ENCODE data around the gene ZMPSTE24. TPM values are rescaled to one million over a fixed set of nuclear protein-coding genes. Genes with fewer than 3 reads are reported as not detected.
"Not testable (repeated sequence)": the region's sequence is repeated elsewhere in the genome, so short reads cannot be mapped to it uniquely, and the experiment has no call there.

ZMPSTE24 gene
- total RNA-seq, 1 donor, result 110 TPM

GRCh38 chr1:40332695-40333094 lies 74.7 kb downstream of the ZMPSTE24 start:
- no peak overlapping the region for H3K4me3 ChIP-seq (ENCODE audit: low read depth, low read length)
- DNase-seq (ENCODE audit: low read depth), result no peak
- TF ChIP-seq, protein P1, sequence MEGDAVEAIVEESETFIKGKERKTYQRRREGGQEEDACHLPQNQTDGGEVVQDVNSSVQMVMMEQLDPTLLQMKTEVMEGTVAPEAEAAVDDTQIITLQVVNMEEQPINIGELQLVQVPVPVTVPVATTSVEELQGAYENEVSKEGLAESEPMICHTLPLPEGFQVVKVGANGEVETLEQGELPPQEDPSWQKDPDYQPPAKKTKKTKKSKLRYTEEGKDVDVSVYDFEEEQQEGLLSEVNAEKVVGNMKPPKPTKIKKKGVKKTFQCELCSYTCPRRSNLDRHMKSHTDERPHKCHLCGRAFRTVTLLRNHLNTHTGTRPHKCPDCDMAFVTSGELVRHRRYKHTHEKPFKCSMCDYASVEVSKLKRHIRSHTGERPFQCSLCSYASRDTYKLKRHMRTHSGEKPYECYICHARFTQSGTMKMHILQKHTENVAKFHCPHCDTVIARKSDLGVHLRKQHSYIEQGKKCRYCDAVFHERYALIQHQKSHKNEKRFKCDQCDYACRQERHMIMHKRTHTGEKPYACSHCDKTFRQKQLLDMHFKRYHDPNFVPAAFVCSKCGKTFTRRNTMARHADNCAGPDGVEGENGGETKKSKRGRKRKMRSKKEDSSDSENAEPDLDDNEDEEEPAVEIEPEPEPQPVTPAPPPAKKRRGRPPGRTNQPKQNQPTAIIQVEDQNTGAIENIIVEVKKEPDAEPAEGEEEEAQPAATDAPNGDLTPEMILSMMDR (IDR thresholded peaks at IDR 0.05; ENCODE audit: insufficient read depth, low read depth, low read length), result no peak

DNA sequence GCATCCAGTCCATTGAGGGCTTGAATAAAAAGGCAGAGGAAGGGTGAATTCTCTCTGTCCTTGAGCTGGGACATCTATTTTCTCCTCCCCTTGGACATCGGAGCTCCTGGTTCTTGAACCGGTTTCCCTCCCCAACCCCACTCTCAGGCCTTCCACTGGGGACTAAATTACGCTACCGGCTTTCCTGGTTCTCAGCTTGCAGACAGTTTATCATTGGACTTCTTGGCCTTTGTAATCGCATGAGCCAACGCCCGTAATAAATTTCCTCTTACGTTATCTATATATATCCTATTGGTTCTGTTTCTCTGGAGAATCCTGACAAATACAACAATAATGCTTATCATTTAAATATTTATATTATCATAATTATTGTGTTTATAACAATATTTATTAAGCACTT lies 79.4 kb downstream of the ZMPSTE24 start:
- H3K4me3 ChIP-seq (ENCODE audit: low read depth, low read length), result no peak overlapping the region
- TF ChIP-seq, protein P1 (IDR thresholded peaks at IDR 0.05; ENCODE audit: insufficient read depth, low read depth, low read length), result no peak
- DNase-seq (ENCODE audit: low read depth), result no peak

GRCh38 chr1:40338745-40339419 lies 80.8 kb downstream of the ZMPSTE24 start:
- TF ChIP-seq, protein P1 (IDR thresholded peaks at IDR 0.05; ENCODE audit: insufficient read depth, low read depth, low read length), result peak; percentile 99
- DNase-seq (ENCODE audit: low read depth), result peak; percentile 82
- no peak overlapping the region for H3K4me3 ChIP-seq (ENCODE audit: low read depth, low read length)

DNA sequence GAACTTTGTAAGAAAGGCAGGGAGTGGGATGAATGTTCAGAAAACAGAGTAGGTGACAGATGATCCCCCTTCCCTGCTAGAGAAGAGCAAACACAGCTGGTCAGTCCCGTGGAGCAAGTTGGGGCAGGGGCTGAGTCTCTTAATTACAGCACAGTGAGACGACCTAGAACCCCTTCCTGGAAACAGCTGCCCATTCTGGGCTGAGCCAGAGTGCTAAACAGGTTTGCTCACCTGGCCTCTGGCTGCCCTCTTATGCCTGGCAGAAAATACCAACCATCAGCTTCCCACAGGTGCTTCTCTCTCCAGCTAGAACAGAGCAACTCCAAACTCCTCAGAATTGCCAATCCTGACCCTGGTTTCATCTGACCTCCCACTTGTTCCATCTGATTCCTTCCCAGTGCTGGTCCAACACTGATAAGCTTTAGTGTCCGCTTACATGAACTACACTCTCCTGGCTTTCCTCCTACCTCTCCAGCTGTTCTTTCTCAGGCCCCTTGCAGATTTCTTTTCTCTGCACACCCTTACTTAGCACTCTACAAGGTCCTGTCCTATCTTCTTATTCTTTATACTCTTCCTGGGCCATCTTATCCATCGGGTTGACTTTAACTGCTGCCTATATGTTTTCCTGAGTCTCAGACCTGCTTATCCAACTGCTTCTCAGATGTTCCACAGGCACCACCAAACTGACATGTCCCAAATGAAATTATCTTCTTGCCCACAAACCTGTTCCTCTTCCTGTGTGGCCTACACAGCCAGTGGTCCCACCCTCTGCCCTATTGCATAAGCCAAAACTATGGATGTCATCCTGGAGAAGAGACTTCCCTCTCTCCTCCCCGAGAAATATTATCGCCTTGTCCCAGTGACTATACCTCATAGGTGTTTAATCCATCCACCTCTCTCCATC lies 81.6 kb downstream of the ZMPSTE24 start:
- no peak for DNase-seq (ENCODE audit: low read depth)
- TF ChIP-seq, protein P1 (IDR thresholded peaks at IDR 0.05; ENCODE audit: insufficient read depth, low read depth, low read length), result no peak
- no peak overlapping the region for H3K4me3 ChIP-seq (ENCODE audit: low read depth, low read length)

DNA sequence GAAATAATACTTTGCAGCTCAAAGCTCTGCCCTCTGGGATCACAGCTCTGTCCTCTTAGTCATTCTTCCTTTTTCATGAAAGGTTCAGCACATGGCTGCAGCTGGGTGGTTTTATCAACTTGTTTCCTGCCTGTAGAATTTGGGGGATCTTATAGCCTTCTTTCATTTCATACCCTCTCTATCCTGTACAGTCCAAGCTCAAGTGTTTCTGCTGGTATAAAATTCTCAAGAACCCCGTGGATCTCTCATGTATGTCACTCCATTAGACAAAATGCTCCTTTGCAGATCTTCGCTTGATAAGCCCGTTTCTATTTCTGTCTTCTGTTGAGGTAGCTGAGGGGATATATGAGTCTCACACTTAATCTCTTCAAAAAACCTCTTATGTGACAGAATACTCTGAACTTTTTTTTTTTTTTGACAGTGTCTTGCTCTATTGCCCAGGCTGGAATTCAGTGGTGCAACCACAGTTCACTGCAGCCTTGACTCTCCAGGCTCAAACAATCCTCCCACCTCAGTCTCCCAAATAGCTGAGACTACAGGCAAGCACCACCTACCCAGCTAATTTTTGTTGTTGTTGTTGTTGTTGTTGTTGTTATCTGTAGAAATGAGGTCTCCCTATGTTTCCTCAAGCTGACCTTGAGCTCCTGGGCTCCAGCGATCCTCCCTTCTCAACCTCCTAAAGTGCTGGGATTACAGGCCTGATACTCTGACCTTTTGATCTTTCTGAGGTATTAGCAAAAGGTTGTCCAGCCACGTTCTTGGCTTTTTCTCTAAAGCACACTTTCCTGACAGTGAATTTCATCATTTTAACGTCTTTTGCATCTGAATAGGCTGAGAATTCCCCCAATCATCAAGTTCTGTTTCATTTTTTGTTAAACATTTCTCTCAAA lies 83.7 kb downstream of the ZMPSTE24 start:
- DNase-seq (ENCODE audit: low read depth), result peak; percentile 17
- no peak overlapping the region for H3K4me3 ChIP-seq (ENCODE audit: low read depth, low read length)
- TF ChIP-seq, protein P1 (IDR thresholded peaks at IDR 0.05; ENCODE audit: insufficient read depth, low read depth, low read length), result no peak

- not testable (repeated sequence) for H3K4me3 ChIP-seq (ENCODE audit: low read depth, low read length); DNase-seq (ENCODE audit: low read depth)
Observed at GRCh38 chr1:40342381-40342717, 84.3 kb downstream of the ZMPSTE24 start.

Other genes starting within 250 kb of the ZMPSTE24 start
- 541 and 671 TPM in 2 replicates for gene CAP1, start 217.5 kb upstream of the ZMPSTE24 start, total RNA-seq
- 38.3 and 70.8 TPM in 2 replicates for gene PPT1, start 161.0 kb upstream of the ZMPSTE24 start, total RNA-seq
- gene RLF, start 96.8 kb upstream of the ZMPSTE24 start, total RNA-seq, result 20.3 and 26.3 TPM in 2 replicates
- not detected in 2 replicates for gene TMCO2, start 10.3 kb upstream of the ZMPSTE24 start, total RNA-seq
- gene COL9A2, start 59.0 kb downstream of the ZMPSTE24 start, total RNA-seq, result 0.86 and 1.3 TPM in 2 replicates
- gene SMAP2, start 115.5 kb downstream of the ZMPSTE24 start, total RNA-seq, result 15.8 and 19.4 TPM in 2 replicates
- 3.9 and 5.8 TPM in 2 replicates for gene ZFP69B, start 192.2 kb downstream of the ZMPSTE24 start, total RNA-seq
- 4.5 and 4.7 TPM in 2 replicates for gene ZFP69, start 219.1 kb downstream of the ZMPSTE24 start, total RNA-seq